T-helper 2 cell (primary cell): ENCODE data around the gene ARHGAP26.
A peak's percentile ranks its signal among the peaks of the same experiment; 100 is the strongest.

Experiments used
- DNase-seq, 5 experiments: peaks; one replicate each; pipeline versions ENCODE4 v3.0.0 to v3.0.0-alpha.2; 2012 to 2022

Gene ARHGAP26

DNA sequence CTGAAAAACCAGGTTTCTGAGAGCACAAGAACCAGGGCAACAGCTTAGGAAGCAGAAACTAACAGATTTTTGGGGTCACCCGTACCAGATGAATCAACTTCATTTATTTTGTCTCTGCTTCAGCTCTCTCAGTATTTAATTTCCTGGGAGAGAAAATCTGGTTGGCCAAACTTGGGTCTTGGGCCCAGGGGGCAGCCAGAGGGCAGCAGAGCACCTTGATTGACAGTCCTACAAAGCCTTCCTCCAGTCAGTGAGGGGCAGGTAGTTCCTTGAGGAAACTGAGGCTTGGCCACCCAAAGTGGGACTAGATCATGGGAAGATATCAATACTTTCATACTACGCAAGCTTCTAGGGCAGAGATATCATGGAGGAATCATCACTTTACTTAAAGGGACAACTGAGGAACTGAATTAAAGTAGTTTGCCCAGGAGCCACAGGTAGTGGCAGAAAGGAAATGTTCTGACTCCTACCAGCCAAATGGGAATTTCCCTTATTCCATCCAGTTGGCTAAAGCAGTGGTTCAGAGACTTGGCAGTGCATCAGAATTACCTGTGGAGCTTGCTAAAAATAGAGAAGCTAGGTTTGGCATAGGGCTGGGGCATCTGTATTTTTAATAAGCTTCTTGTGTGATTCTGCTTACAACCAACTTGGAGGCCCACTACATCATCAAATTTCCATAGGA, 21.5 kb upstream of the ARHGAP26 start:
- DNase-seq, result peak in 4 of 5 experiments; percentile 8 to 45 (median 27)

DNA sequence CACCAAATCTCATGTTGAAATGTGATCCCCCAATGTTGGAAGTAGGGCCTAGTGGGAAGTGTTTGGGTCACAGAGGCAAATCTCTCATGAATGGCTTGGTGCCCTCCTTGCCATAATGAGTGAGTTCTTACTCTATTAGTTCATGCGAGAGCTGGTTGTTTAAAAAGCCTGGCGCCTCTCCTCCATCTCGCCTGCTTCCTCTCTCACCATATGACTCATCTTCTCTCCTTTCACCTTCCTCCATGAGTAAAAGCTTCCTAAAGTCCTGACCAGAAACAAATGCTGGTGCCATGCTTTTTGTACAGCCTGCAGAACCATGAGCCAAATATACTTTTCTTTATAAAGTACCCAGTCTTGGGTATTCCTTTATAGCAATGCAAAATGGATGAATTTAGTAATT, 20.9 kb upstream of the ARHGAP26 start:
- DNase-seq, result peak in 1 of 5 experiments; percentile 47

DNA sequence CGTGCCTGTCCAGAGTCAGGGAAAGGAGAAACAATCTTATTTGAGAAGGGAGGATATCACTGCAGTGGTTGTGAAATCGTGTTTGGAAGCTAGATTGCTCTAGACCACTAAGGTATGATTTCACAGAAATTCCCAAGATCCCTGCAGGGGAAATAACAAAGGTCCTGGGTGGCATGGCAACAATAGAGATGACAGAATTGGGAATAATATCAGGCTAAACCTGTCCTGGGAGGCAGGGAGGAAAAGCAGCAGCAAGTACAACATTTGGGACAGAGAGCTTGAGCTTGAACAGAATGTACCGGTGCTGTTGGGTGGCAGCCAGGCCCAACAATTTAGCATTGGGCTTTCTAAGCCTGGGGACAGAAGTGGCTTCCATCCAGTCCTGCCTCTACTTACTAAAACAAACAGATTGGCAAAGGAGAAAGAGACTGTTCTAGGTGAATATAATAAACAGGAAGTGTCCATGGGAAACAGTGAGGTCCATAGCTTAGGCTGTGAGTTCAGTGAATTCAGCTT, 17.0 kb upstream of the ARHGAP26 start:
- DNase-seq, result no peak

DNA sequence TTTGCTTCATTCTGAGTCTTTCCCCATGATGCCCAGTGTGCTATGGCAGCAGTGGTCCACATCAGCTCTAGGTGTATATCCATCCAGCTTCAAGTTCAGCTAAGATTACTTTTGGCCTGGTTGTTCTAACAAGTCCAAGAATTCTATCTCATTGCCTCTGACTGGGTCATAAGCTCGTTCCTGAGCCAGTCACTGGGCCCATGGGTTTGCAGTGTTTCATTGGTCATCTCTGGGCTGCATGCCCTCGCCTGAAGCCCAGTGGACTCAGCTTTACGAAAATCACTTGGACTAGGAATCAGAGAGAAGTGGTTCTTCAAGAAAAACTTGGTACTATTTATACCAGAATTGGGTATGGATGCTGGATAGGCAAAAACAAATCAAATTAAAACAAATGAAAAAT, 16.1 kb upstream of the ARHGAP26 start:
- no peak for DNase-seq

DNA sequence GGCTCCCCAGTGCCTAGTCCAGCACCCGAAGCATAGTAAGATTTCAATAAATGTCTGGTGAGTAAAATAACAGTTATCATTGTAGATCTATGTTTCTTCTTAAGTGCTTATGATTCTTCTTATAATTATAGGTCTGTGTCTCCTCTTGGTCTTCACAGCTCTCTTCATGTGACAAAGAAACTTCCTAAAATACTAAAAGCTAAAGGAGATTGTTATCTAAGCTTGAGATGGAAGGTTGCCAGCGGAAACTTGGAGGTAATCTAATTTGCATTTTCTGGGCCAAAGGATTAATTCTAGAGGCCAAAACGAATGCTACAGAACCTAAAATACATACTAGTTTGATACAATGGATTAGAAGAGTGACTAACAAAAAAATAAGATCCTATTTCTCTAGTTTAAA, 13.6 kb upstream of the ARHGAP26 start:
- no peak for DNase-seq

- no peak for DNase-seq
Observed at GRCh38 chr5:142757564-142757963, 12.6 kb upstream of the ARHGAP26 start.

- DNase-seq, result no peak
Observed at GRCh38 chr5:142758062-142758795, 11.9 kb upstream of the ARHGAP26 start.

- no peak for DNase-seq
Observed at GRCh38 chr5:142758796-142759145, 11.4 kb upstream of the ARHGAP26 start.

DNA sequence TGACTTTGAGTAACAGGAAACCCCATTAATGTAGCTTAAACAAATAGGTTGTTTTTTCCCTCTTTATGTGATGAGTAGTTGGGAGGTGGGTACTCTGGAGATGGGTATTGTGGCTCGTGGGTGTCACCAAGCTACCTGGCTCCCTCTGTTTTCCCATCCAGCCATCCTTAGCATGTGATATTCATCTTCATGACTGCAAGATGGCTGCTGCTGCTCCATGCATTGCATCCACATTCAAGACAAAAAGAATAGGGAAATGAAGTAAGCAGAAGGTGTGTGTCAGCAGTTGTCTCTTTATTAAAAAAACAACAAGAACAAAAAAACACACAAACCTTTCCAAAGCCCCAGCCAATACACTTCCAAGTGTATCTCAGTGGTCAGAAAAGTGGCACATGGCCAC, 6.5 kb upstream of the ARHGAP26 start:
- no peak for DNase-seq

DNA sequence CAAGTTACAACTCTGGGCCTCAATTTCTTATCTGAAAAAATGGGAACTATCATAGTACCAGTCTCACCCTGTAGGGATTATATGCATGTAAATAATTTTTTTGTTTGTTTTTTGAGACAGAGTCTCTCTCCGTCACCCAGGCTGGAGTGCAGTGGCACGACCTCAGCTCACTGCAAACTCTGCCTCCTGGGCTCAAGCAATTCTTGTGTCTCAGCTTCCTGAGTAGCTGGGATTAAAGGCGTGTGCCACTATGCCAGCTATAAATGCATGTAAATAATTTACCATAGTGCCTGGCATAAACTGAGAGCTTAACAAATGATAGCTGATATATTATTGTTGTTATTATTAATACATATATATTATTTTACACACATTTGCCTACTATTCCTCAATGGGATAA, 3.0 kb upstream of the ARHGAP26 start:
- DNase-seq, result no peak

DNA sequence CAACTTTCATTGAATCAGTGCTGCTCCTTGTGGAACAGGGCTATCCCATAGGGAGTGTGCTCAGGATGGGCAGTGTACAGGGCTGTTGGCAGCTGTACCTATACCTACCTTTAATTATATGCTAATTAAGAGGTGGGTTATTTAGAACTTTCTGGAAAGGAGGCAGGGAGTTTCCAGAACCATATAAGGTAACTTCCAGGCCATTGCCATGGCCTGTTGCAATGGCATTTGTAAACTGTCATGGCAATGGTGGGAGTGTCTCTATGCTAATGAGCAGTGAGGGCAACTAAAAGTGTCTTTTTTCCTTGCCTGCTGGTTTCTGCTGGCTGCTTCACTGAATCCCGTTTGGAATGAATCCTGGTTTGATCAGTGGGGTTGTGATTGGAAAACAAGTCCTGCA, 2.3 kb upstream of the ARHGAP26 start:
- DNase-seq, result no peak

GRCh38 chr5:142769251-142769792, 855 bp upstream of the ARHGAP26 start:
- DNase-seq, result no peak

DNA sequence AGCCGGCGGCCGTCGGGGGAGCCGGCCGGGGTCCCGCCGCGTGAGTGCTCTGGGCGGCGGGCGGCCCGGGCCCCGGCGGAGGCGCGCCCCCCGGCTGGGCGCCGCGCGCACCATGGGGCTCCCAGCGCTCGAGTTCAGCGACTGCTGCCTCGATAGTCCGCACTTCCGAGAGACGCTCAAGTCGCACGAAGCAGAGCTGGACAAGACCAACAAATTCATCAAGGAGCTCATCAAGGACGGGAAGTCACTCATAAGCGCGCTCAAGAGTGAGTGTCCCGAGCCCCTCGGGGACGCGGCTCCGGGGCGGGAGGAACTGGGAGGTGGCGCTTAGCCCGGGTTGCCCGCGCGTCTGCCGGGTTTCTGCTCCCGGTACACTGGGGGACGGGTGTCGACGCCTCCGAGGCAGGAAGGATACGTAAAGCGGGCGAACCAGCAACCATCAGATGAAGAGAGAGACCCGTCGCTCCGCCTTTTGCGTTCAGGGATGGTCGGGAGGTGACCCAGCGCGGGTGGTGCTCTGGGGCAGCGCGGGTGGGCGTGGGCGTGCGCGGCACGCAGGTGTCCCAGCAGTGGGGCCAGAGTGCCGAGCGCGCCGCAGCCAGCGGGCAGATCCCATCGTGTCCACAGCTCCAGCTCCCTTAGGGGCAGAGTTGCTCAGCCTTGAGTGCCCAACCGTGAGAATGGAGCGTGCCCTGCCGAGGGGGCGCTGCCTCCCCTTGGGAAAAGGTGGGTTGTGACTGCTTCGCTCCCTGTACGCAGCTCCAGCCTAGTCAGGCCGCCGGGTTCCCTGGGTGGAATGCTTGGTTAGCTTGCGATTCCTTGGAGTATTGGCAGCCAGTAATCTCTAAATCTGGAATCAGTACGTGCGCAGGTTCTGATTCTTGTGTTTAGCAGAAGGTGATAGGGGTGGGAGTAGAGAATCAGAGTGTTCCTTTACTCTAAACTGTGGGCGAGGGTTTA, 753 bp downstream of the ARHGAP26 start:
- peak; percentile 23 to 77 (median 41) for DNase-seq

DNA sequence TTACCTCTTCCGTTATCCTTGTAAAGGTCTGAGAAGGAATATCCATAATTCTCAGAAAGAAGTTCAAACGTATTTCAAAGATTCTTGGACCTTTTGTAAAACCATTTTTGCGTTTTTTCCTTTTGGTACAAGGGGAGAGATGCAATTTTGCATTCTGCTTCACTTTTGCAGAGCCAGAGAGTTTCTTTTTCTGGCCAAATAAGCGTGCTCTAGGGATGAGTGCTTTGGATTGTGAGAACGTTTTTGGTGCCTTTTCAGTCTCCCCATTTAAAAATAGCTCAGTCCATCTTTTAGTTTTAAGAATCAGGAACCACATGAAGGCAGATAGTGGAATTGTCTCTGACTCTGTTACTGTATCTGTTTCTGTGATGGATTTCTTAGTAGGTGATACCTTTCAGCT, 1.5 kb downstream of the ARHGAP26 start:
- DNase-seq, result no peak

DNA sequence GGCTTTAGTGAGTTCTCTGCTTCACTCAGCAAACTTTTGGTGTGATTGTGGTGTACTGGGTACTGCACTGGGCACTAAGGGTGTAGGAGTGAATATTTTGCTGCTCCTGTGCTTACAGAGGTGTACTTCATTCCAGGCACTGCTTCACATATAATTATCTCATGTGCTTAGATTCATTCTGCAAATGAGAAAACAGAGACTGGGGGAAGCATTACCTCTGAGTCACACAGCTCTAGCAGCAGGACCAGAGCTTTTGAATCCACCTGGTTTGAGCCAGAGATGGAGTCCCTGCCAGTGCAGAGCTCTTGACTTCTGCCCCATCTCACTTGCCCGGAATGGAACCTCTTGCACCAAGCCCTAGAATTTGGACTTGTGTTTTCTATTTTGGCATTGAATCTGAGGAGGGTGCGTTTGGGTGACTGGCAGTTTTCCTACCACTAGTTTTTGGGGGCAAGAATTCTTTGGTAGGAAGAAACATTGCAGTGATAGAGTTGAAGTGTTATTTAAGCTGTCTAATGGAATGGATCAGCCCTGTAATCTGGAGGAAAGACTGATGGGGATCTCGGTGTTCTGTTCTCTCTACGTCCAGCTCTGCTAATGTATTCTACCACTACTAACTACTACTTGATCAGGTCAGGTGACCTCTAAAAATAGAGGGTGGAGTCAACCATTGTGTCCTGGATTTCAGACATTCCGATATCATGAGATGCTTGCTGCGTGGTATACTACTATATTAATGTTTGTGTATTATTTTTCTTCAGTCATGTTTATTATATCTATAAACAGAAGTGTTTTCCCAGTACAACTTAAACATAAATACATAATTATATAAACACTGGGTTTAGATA, 2.5 kb downstream of the ARHGAP26 start:
- no peak for DNase-seq

DNA sequence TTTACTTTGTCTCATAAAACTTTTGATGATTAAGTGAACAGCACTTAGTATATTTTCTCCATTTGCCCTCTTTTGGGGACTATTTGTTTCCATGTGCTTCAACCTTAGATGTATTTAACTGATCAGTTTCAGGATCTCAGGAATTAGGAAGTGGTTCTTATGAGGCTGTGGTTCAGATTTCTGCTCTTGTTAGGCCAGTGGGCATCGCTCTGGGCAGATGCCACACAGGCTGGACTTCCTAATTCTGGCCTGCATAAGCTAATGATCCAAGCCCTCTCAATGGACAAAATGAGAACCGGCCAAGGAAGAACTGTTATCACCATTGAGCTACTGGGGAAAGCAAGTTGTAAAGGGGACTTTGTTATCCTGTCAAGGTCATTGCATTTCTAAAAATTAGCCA, 6.9 kb downstream of the ARHGAP26 start:
- no peak for DNase-seq

DNA sequence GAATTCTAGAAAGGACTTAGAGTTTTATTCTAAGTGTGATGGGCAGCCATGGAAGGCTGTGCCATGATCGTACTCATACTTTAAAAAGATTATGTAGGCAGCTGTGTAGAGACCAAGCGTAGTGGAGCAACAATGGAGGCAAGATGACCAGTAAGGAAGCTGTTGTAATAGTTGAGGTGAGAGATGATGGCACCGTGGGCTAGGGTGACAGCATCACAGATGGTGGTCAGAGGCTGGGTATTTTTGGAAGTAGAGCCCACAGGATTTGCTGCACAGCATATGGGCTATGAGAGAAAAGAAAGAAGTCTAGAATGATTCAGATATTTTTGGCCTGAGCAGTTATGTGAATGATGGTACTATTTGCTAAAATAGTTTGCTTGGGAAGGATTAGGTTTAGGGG, 7.7 kb downstream of the ARHGAP26 start:
- DNase-seq, result no peak

- peak in 1 of 5 experiments; percentile 34 for DNase-seq
Observed at GRCh38 chr5:142779163-142779840, 9.1 kb downstream of the ARHGAP26 start.

GRCh38 chr5:142780871-142781270, 10.7 kb downstream of the ARHGAP26 start:
- no peak for DNase-seq

DNA sequence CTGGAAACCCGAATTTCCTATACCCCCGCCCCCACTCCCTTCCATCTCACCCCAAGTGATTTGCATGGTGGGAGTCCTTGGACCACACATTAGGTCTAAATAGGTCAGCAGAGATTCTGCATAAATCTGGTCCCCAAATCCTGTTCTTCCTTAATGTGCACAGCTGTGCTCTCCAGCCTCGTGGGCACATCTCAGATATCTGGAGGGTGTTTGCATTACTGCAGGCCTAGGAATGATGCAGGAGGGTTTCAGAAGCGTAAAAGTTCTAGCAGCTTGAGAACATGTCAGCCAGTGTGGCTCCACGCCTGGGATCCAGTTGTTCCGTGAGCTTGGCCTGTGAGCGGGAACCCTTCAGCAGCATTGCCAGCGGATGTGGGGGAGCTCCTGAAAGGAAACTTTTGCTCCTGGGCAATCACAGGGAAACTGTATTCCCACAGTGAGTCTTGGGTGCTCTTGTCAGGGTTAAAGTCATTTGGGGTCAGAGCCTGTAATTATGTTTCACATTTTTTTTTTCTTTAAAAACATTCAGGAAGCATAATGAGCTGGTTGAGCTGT, 12.9 kb downstream of the ARHGAP26 start:
- DNase-seq, result no peak
